Activated CD4-positive, alpha-beta T cell treated with anti-CD3 and anti-CD28 coated beads, Interleukin-2, Interleukin-4, amounts not matched to agents 100 ng/mL and 50 ng/mL, durations not matched to agents 16 hours and 8 hours (primary cell): ENCODE data around the gene OR51A7.
"Not testable (repeated sequence)": the region's sequence is repeated elsewhere in the genome, so short reads cannot be mapped to it uniquely, and the experiment has no call there.

Experiments
- DNase-seq: peaks from one replicate; pipeline ENCODE4 v3.0.0-alpha.2; 2020; ENCODE audit warnings: low spot score

OR51A7 gene

GRCh38 chr11:4955613-4956012 lies 52.0 kb downstream of the OR51A7 start, which contains the start of gene OR51A2:
OR51A2 (minus strand) TSS chr11:4955713; CDS start chr11:4955713, 0 bp downstream.
- not testable (repeated sequence) for DNase-seq

DNA sequence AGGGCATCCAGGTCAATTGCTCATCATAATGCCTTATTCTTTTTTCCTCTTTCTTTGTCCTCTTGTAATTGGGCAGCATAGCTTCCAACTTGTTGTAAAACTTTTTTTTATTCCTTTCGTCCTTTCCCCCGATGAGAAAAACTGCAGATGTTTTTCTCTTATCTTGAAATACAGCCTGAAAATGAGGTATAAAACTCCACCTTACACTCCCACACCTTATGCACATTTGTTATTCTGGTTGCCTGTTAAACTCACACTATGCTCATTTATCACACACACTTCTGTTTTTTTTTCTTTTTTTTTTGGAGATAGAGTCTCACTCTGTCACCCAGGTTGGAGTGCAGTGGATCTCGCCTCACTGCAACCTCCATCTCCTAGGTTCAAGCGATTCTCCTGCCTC lies 53.8 kb downstream of the OR51A7 start:
- DNase-seq, result no peak
